Measurements from ENCODE around the gene CYGB.

DNA sequence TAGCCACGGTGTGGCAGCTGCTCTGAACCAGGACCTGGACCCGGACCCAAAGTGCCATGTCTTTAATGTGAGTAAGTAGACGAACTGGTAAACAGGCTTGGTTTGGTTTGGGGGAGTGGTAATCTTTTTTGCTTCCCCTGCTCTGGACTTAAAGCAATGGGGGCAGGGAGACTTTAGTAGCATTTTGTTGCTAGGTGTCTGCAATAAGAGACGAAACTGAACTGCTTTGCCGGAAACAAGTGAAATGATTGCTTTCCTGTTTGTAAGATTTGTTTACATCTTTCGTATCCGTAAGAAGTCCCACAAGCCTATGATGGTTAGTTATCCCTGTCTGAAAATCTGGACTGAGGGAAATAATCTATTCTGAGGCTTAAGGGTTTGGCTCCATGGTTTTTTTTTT lies 23.8 kb upstream of the CYGB start:
- TF ChIP-seq, protein P1, sequence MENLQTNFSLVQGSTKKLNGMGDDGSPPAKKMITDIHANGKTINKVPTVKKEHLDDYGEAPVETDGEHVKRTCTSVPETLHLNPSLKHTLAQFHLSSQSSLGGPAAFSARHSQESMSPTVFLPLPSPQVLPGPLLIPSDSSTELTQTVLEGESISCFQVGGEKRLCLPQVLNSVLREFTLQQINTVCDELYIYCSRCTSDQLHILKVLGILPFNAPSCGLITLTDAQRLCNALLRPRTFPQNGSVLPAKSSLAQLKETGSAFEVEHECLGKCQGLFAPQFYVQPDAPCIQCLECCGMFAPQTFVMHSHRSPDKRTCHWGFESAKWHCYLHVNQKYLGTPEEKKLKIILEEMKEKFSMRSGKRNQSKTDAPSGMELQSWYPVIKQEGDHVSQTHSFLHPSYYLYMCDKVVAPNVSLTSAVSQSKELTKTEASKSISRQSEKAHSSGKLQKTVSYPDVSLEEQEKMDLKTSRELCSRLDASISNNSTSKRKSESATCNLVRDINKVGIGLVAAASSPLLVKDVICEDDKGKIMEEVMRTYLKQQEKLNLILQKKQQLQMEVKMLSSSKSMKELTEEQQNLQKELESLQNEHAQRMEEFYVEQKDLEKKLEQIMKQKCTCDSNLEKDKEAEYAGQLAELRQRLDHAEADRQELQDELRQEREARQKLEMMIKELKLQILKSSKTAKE (IDR thresholded peaks at IDR 0.05; ENCODE audit: low read depth, poor library complexity, severe bottlenecking): no peak
- TF ChIP-seq, protein P2, sequence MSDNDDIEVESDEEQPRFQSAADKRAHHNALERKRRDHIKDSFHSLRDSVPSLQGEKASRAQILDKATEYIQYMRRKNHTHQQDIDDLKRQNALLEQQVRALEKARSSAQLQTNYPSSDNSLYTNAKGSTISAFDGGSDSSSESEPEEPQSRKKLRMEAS (IDR thresholded peaks at IDR 0.05; ENCODE audit: low read depth, low read length): no peak
- no peak for TF ChIP-seq POLR2A (IDR thresholded peaks at IDR 0.05; ENCODE audit: low read depth, low read length)
